NB4 (cell line): ENCODE results near the gene HSD3B7.

Experiments
- DNase-seq: peaks from one replicate; pipeline ENCODE4 v3.0.0; 2010; ENCODE audit warnings: low read depth
- H3K4me3 ChIP-seq: one replicate; pipeline ENCODE4 v1.5.1; 2011; ENCODE audit warnings: mild to moderate bottlenecking, low read depth, low read length, moderate library complexity
- MYC ChIP-seq: IDR thresholded peaks from 2 replicates; pipeline ENCODE4 v1.6.1; 2011; ENCODE audit warnings: low read depth, low read length
- POLR2A ChIP-seq: IDR thresholded peaks from 2 replicates; pipeline ENCODE4 v1.6.1; 2011; ENCODE audit warnings: mild to moderate bottlenecking; ENCODE audit not compliant: insufficient read length; ENCODE audit errors: extremely low read depth
- TF ChIP-seq, protein P1 (sequence below): IDR thresholded peaks from one replicate; pipeline ENCODE4 v1.5.1; 2012; ENCODE audit warnings: low read depth, low read length
- TF ChIP-seq, protein P2 (sequence below): IDR thresholded peaks from 2 replicates; pipeline ENCODE4 v1.6.1; 2011; ENCODE audit warnings: low read depth, low read length

The HSD3B7 gene

DNA sequence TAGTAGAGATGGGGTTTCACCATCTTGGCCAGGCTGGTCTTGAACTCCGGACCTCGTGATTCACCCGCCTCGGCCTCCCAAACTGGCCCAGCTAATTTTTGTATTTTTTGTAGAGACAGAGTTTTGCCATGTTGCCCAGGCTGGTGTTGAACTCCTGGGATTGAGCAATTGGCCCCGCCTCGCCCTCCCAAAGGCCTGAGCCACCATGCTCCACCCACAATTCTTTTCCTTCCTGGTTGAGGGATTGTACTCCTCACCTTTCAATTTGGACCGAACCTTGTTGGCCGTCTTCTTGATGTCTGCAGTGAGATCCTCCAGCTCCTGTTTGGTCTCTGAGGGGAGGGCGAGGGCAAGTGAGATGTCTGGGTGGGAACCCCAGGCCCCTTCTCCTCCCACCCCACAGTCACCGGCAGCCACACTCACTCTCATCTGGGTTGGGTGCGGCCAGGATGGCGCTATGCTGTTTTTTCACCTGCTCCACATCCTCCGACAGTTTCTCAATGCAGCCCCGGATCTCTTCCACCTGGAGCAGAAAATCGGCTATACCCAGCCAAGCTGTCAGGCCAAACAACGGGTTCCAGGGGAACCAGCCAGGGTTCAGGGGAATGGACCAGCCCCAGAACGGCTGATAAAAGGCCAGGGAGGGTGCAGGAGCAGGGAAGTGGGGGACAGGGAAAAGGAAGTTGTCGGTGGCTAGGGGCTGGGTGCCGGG lies 15.8 kb downstream of the HSD3B7 start:
- TF ChIP-seq MYC (no peak), POLR2A (no peak)
- TF ChIP-seq, protein P1, sequence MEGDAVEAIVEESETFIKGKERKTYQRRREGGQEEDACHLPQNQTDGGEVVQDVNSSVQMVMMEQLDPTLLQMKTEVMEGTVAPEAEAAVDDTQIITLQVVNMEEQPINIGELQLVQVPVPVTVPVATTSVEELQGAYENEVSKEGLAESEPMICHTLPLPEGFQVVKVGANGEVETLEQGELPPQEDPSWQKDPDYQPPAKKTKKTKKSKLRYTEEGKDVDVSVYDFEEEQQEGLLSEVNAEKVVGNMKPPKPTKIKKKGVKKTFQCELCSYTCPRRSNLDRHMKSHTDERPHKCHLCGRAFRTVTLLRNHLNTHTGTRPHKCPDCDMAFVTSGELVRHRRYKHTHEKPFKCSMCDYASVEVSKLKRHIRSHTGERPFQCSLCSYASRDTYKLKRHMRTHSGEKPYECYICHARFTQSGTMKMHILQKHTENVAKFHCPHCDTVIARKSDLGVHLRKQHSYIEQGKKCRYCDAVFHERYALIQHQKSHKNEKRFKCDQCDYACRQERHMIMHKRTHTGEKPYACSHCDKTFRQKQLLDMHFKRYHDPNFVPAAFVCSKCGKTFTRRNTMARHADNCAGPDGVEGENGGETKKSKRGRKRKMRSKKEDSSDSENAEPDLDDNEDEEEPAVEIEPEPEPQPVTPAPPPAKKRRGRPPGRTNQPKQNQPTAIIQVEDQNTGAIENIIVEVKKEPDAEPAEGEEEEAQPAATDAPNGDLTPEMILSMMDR: no peak
- TF ChIP-seq, protein P2, sequence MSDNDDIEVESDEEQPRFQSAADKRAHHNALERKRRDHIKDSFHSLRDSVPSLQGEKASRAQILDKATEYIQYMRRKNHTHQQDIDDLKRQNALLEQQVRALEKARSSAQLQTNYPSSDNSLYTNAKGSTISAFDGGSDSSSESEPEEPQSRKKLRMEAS: no peak
- H3K4me3 ChIP-seq: no peak overlapping the region
- no peak for DNase-seq

- no peak for DNase-seq
- H3K4me3 ChIP-seq: no peak overlapping the region
- TF ChIP-seq, protein P2: no peak
- no peak for TF ChIP-seq POLR2A
- no peak for TF ChIP-seq MYC
- TF ChIP-seq, protein P1: no peak
Observed at GRCh38 chr16:31001507-31002249, 16.7 kb downstream of the HSD3B7 start.

- TF ChIP-seq POLR2A: no peak
- TF ChIP-seq, protein P1: no peak
- TF ChIP-seq, protein P2: no peak
- no peak for TF ChIP-seq MYC
- H3K4me3 ChIP-seq: no peak overlapping the region
- no peak for DNase-seq
Observed at GRCh38 chr16:31002250-31002700, 17.3 kb downstream of the HSD3B7 start.

DNA sequence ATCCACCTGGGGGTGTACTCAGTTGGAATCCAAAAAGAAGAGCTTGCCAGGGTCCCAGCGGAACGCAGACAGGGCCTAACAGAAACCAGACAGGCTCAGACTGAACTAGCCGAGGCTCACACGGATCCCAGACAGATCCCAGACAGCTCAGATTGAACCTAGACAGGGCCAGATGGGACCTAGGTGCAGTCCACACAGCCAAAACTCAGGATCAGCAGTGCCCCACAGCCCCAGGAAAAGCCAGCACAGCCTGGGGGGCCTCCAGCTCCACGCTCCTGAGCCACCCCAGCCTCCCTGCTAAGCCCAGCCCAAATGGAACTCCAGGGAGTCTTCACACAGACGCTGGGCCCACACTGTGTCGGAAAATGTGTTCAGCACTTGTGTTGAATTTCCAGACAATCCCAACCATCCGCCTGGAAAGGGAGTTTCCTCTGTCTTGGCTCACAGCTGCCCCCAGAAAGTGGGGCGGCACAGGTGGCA lies 17.9 kb downstream of the HSD3B7 start:
- TF ChIP-seq, protein P2: no peak
- TF ChIP-seq MYC: no peak
- no peak for TF ChIP-seq POLR2A
- TF ChIP-seq, protein P1: no peak
- H3K4me3 ChIP-seq: no peak overlapping the region
- DNase-seq: no peak

DNA sequence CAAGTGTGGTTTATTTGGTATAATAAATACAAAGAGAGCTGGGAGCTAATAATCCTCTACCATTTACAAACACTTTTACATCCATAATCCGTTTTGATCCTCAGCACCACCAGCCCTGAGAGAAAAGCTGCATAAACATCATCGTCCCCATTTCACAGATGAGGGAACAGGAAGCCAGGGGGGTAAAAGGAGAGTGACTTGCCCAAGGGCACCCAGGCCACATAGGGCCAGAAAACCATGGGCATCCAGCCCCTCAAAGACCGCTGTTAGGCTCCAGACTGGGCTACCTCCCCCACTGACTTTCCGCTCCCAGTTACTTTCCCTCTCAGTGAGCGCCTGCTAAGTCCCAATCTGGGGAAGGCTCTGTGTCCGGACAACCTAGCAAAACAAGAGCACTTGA lies 18.7 kb downstream of the HSD3B7 start:
- H3K4me3 ChIP-seq: no peak overlapping the region
- TF ChIP-seq, protein P1: no peak
- TF ChIP-seq, protein P2: no peak
- TF ChIP-seq POLR2A: no peak
- no peak for TF ChIP-seq MYC
- no peak for DNase-seq
